Hematopoietic multipotent progenitor cell treated with erythropoietin and hydrocortisone succinate and interleukin-3 and kit ligand, for 6 days (in vitro differentiated cells): ENCODE data around the gene ZNF594.
"Not testable (repeated sequence)": the region's sequence is repeated elsewhere in the genome, so short reads cannot be mapped to it uniquely, and the experiment has no call there.

Source experiments
- DNase-seq: peaks from one replicate; pipeline ENCODE4 v3.0.0-alpha.2; 2015

The ZNF594 gene

DNA sequence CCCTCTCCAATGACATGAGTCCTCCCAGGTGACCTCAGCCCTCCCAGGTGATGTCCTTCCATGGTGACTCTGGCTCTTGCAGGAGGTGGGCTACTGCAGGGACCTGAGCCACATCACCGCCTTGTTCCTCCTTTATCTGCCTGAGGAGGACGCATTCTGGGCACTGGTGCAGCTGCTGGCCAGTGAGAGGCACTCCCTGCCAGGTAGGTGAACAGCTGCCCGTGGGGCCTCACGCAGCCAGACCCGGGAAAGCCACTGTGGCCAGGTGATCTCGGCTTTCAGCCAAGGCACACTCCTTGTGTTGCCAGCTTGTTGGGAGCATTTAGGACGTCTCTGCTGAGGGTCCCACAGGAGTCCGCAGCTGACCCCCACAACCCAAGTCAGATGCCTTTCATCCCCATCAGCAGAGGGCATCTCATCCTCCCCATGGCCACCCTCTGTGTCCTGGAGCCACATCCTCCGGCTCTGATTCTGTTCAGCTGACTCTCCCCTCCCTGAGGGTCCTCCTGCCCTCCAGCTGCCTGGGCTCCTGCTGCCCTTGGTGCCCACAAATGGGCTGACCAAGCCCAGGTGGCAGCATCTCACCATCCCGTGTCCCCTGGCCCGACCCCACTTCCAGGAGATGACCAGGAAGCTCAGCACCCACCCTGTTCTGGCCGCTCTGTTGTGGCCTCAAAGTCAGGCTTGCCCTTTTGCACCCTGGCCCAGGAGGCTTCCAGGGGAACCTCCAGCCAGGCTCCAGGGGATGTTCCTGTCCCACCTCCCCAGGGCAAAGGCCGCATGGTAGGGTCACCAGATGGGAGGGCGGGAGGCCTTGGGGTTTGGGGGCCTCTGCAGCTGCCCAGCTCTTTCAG lies 55.7 kb downstream of the ZNF594 start:
- no peak for DNase-seq

DNA sequence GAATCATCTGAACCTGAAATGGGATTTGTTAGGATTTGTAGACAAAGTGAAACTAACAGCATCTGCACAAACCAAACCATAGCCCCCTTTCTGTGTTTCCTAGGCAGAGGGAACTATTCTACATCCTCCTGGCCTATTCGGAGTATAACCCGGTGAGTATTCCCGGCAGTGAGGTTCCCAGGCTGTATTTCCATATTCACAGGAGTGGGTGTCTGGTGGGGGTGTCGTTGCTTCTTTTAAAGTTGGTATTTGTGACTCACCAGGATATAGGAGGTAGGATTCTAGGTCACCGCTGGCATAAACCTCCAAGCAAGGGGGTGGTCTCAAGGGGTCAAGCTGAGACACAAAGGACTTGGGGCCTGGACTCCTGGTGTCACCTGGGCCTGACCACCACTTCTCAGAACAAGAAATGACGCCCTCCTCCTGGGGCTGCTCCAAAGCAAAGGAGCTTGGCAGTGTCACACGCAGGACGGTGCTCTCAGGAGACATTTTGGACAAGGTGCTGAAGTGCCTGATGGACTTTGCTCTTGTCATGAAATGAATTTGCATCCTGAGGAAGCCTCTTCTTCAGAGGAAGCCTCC lies 56.4 kb downstream of the ZNF594 start:
- DNase-seq: not testable (repeated sequence)

DNA sequence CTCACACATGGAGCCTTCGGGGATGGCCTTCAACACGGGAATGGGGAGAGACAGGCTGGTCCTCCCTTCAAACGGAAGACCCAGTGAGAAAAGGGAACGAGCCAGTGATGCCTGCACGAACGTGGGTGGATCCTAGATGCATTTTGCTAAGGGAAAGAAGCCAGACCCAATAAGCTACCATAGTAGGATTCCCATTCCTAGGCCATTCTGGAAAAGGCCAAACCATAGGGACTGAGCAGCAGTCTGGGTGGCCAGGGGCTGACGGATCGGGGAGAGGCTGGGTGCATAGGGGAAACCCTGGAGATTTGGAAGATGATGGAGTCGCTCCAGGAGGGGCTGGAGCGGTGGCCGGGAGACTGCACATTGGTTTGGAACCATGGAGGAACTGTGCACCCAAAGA lies 57.1 kb downstream of the ZNF594 start:
- DNase-seq: not testable (repeated sequence)

DNA sequence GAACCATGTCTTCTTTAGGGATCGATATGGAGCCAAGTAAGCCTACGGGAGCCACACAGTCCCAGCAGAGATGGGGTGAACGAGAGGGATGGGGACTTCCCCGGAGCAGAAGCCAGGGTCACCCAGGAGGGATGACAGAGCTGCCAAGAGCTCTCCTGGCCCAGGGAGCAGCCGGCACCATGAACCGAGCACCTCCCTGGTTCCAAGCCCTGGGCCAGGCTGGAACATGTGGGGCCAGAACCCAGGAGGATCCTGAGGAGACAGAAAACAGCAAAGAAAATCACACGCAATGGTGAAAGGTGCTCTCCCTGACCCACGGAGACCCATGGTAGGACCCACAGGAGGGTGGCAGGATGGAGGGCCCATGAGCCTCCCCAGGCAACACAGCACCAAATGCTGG lies 57.7 kb downstream of the ZNF594 start:
- DNase-seq: not testable (repeated sequence)

DNA sequence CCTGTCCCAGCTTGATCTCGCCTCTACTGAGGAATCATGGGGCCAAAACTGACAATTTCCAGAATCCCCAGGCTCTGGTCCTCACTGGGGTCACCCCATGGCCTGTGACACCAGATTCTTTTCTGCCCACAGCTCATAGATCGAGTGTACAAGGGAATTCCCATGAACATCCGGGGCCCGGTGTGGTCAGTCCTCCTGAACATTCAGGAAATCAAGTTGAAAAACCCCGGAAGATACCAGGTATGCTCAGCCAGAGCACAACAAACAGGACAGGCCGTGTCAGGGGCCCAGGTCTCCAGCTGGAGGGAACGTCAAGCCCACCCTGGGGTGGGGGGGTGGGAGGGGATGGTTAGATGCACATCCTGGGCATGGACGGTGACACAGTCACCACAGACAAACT lies 58.4 kb downstream of the ZNF594 start:
- no peak for DNase-seq

DNA sequence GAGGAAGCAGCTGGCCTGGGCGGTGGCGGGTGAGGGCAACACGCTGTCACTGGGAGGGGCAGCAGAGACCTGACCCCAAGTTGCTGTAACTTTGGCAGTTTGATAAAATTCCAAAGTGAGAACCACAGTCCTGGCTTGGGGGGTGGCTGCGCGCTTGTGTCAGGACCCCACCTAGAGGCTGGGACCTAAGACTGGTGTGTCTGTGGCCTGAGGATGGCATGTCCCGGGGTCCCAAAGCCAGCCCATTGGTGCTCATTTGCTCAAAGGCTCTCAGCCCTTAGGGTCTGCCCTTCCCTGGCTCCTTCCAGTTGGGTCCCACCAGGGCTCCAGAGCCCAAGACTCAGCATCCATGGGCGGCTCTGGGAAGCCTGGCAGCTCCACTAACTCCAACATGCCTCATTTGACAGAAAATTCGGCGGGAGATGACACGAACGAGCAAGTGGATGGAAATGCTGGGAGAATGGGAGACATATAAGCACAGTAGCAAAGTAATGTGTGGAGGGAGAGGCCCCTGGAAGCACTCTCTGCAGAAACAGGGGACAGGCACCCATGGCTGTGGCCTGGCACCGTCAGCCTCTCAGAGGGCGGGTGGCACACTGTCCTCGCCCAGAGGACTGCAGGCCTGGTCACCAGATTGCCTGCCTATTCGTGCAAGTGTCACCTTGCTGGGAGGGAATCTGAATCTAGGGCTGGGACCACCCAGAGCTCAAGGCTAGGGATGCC lies 59.0 kb downstream of the ZNF594 start:
- DNase-seq: not testable (repeated sequence)

DNA sequence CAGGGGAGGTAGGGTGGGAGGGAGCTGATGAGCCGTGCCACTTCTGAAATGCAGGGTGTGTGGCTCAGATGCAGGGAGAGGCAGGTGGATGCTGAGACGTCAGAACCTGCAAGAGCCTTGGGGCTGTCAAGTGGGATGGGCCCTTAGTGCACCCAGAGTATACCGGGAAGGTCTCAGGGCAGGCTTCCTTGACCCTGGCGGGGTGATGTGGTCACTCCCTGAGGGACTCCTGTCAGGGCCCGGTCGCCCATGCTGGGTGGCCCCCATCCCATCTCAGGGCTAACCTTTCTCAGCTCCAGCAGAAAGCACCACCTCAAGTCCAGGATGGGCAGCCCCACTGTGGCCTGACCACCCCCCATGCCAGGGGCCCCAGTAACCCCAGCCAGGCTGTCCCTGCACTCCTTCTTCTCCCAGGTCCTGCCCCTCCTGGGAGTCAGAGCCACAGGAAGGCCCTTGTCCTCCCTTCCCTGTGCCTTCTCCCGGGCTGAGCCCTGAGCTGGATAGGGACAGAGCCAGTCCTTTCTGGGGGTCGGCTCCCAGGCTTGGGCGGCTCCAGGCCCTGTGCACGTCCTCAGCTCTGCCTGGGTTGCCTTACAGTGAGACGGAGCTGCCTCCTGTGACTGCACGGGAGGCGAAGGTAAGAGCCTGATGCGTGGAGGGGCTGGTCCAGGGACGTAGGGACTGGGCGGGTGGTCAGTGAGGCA lies 59.7 kb downstream of the ZNF594 start:
- DNase-seq: not testable (repeated sequence)

DNA sequence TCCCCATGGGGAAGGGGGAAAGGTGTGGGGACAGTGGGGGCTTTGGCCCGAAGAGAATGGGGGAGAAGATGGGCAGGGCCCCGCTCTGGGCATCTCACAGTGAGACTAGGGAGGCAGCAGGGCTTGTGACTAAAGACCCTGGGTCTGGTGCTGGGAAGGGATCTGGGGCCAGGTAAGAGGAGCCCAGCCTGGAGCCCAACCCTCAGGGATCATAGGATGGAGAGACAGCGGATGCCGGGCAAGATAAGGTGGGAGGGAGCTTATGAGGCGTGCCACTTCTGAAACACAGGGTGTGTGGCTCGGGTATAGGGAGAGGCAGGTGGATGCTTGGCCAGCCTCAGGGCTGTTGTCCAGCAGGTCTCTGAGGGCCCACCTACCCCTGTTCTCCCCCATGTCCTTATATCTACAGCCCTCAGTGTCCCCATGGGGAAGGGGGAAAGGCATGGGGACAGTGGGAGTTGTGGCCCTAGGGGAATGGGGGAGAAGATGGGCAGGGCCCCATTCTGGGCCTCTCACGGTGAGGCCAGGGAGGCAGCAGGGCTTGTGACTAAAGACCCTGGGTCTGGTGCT lies 60.4 kb downstream of the ZNF594 start:
- no peak for DNase-seq

DNA sequence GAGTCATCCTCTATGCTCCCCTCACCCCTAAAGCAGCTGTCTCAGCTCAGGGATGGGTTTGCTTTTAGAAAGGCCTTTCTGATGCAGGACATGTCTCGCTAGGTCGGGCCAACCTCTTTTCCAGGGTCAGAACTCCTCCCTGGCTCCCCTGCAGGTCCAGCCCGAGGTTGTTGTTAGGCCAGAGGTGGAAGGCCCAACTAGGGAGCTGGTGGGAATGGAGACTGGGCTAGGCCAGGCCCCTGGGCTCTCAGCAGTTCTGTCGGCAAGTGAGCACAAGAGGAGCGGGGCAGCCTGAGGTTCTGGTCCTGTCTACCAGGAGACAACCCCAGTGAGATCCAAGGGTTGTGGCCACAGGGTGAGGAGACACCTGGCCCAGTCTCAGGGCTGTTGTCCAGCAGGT lies 61.0 kb downstream of the ZNF594 start:
- not testable (repeated sequence) for DNase-seq

DNA sequence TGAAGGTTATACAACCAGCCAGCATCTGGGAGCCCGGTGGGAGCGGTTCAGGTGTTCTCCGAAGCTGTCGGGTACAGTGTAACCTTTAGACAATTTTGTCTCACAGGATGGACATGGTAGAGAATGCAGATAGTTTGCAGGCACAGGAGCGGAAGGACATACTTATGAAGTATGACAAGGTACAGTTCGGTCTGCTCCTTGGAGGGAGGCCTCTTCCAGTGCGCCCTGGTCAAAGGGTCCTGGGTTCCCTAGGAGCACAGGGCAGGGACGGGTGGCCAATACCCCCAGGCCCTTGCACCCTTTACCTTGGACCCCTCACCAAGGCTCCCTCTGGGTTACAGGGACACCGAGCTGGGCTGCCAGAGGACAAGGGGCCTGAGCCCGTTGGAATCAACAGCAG lies 61.4 kb downstream of the ZNF594 start:
- not testable (repeated sequence) for DNase-seq

DNA sequence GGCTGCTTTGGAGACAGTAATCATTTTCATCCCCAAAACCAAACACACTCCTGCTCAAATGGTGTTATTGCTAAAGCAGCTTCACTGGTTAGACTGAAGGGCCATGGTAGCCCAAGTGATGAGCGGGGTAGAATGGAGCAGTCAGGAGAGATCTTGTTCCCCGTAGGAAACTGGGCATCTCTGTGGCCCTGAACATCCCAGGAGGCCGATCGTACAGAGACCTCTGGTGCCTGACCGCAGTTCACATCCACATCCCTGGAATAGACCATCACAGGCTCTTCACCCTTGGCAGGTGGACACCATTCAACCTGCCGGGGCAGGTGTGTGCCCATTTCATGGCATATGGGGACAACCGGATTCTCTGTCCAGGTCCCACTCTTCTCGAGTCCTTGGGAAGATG lies 61.9 kb downstream of the ZNF594 start:
- DNase-seq: not testable (repeated sequence)
